AG04450 (cell line): Measurements from ENCODE around the gene MCL1. TPM values are rescaled to one million over a fixed set of nuclear protein-coding genes. Genes with fewer than 3 reads are reported as not detected.

Experiments
- CTCF ChIA-PET: fragments of 300-600, 350-600 bp; formaldehyde crosslinking; extraction: SDS; loops from one replicate; lab custom pipeline; 2022; ENCODE audit warnings: antibody characterized with exemption, inconsistent platforms; lab: Charles Lee
- POLR2A ChIA-PET: fragments of 350-600 bp; formaldehyde crosslinking; extraction: SDS; loops from one replicate; lab custom pipeline; 2021; ENCODE audit warnings: antibody characterized with exemption, inconsistent platforms; lab: Yijun Ruan, JAX
- DNase-seq: peaks from one replicate; pipeline ENCODE4 v3.0.0-alpha.2; 2011; ENCODE audit warnings: low read depth, low spot score
- H3K27ac ChIP-seq: one replicate; pipeline ENCODE4 v1.5.1; 2012; ENCODE audit warnings: low read depth, low read length, control low read depth
- H3K27me3 ChIP-seq: one replicate; pipeline ENCODE4 v1.6.0; 2012; ENCODE audit warnings: low read length; ENCODE audit not compliant: control insufficient read depth, insufficient read depth
- H3K4me3 ChIP-seq: 2 replicates; pipeline ENCODE4 v1.5.1; 2011; ENCODE audit warnings: mild to moderate bottlenecking, low read depth, low read length, control low read depth
- H3K9me3 ChIP-seq: 2 replicates; pipeline ENCODE4 v1.5.1; 2012; ENCODE audit warnings: low read length; ENCODE audit not compliant: control insufficient read depth, insufficient read depth
- polyA plus RNA-seq: library from polyadenylated mRNA; depleted of rRNA; stranded (reverse); fragments of >200 nt; gene quantifications from 2 replicates; pipeline ENCODE4 v1.2.3, GENCODE V29; 2011
- TF ChIP-seq, protein P1 (sequence below): IDR thresholded peaks from 2 replicates; pipeline ENCODE4 v1.5.1; 2011; ENCODE audit warnings: low read depth, low read length, control low read depth, inconsistent platforms

The MCL1 gene
- polyA plus RNA-seq, 1 experiment: 138 TPM

GRCh38 chr1:150551784-150552127, 27.7 kb downstream of the MCL1 start:
- Histone ChIP-seq H3K9me3 (no peaks in the 10 kb centered on the region; the same call in 1 of the 2 replicates), H3K27me3 (no peaks in the 10 kb centered on the region), H3K27ac (peak overlapping the region; percentile 75), H3K4me3 (no peak overlapping the region)
- TF ChIP-seq, protein P1, sequence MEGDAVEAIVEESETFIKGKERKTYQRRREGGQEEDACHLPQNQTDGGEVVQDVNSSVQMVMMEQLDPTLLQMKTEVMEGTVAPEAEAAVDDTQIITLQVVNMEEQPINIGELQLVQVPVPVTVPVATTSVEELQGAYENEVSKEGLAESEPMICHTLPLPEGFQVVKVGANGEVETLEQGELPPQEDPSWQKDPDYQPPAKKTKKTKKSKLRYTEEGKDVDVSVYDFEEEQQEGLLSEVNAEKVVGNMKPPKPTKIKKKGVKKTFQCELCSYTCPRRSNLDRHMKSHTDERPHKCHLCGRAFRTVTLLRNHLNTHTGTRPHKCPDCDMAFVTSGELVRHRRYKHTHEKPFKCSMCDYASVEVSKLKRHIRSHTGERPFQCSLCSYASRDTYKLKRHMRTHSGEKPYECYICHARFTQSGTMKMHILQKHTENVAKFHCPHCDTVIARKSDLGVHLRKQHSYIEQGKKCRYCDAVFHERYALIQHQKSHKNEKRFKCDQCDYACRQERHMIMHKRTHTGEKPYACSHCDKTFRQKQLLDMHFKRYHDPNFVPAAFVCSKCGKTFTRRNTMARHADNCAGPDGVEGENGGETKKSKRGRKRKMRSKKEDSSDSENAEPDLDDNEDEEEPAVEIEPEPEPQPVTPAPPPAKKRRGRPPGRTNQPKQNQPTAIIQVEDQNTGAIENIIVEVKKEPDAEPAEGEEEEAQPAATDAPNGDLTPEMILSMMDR: no peak
- POLR2A ChIA-PET: interaction anchor here (1.2 to 1.7 kb wide), 3 partner anchors 9 to 188 kb away, joined by 3 to 4 read pairs (median 4); partner anchors contain the start of genes MCL1 and RPRD2
- CTCF ChIA-PET: interaction anchor here (1.3 to 7.2 kb wide), 2 partner anchors 9 to 69 kb away, joined by 5 to 64 read pairs; no protein-coding TSS in a partner anchor
- DNase-seq: no peak

GRCh38 chr1:150551051-150551783, 28.2 kb downstream of the MCL1 start:
- H3K27ac ChIP-seq: no peak overlapping the region
- no peaks in the 10 kb centered on the region for H3K27me3 ChIP-seq
- TF ChIP-seq, protein P1: no peak
- POLR2A ChIA-PET: interaction anchor here (1.4 to 1.7 kb wide), 2 partner anchors 28 to 187 kb away, joined by 3 to 4 read pairs; partner anchors contain the start of genes MCL1 and RPRD2
- no peak for DNase-seq
- H3K4me3 ChIP-seq: no peak overlapping the region
- CTCF ChIA-PET: interaction anchor here (1.3 to 7.2 kb wide), 2 partner anchors 9 to 70 kb away, joined by 5 to 64 read pairs; no protein-coding TSS in a partner anchor
- H3K9me3 ChIP-seq: no peaks in the 10 kb centered on the region; the same call in 1 of the 2 replicates

GRCh38 chr1:150550222-150551050, 29.0 kb downstream of the MCL1 start:
- POLR2A ChIA-PET: interaction anchor here (1.7 kb wide), 1 partner anchor 29 kb away, joined by 3 read pairs; the partner anchor contains the start of gene MCL1
- TF ChIP-seq, protein P1: no peak

DNA sequence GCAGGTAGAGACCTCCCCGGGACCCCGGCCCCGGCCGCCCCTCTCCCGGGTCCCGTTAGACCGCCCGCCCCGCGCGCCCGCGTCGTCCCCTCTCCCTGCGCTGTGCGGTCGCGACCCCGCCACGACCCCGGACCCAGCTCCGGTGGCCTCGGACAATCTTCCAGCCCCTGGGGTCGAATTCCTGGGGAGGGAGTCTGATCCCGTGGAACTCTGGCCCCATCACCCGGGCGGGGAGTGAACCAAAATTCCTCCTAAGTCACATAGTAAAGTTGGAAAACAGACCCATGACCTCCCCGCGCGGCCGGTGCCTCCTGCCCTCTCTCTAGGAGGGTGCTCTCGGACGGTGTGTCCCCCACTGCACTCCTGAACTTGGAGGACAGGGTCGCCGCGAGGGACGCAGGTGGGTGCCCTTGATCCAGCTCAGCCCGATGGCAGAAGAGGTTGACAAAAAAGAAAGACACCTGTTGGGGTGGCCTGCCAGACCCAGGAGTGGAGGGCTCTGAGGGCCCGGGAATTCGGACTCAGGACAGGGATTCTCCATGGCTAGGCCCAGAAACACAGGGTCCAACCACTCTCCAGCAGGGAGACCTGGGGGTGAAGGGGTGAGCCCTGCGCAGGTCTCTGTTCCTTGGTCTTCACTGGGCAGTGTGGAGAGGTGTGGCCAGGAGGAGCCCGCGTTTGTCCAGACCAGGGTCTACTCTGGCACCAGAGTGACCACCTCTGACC, 29.8 kb downstream of the MCL1 start:
- TF ChIP-seq, protein P1: 0 out of 2 replicates have a peak, but pooled peaks have one; percentile 4
- POLR2A ChIA-PET: no interaction called here
- no peak overlapping the region for H3K27ac ChIP-seq
- H3K27me3 ChIP-seq: no peaks in the 10 kb centered on the region
- peak overlapping the region; percentile 64 for H3K4me3 ChIP-seq
- H3K9me3 ChIP-seq: no peaks in the 10 kb centered on the region
- no peak for DNase-seq
- CTCF ChIA-PET: interaction anchor here (0.7 to 7.2 kb wide), 2 partner anchors 11 to 255 kb away, joined by 7 to 64 read pairs; no protein-coding TSS in a partner anchor

More at GRCh38 chr1:150550222-150551050, 29.0 kb downstream of the MCL1 start:
- no peak for DNase-seq
- CTCF ChIA-PET: interaction anchor here (7.2 kb wide), 1 partner anchor 10 kb away, joined by 64 read pairs; no protein-coding TSS in a partner anchor
- no peaks in the 10 kb centered on the region for H3K27me3 ChIP-seq
- no peak overlapping the region; the same call in 1 of the 2 replicates for H3K4me3 ChIP-seq
- no peak overlapping the region for H3K27ac ChIP-seq
- no peaks in the 10 kb centered on the region for H3K9me3 ChIP-seq
